GM21390 (cell line): ENCODE results near the gene TEX10.
"Not testable (repeated sequence)": the region's sequence is repeated elsewhere in the genome, so short reads cannot be mapped to it uniquely, and the experiment has no call there.

Experiments
- ATAC-seq: cut with Tn5 transposase; IDR thresholded peaks from one replicate; pipeline ENCODE4 v1.9.1; 2021; ENCODE audit not compliant: unreplicated experiment

TEX10 gene

DNA sequence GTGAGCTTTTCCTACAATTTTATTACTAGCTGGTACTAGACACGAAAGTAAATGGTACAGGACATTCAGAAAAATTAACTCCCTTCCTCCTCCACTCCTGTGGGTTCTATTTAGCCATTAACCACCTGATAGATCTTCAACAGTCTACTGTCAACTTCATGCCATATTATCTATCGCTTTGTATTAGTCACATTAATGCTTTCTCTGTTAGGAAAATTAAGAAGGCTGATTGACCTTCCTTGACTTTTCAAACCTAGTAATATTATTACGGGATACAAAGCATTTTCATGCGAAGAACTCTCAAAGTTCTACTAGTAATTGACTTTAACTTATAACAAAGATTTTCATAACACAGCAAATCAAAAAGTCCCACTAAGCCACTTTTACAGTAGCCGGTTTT is 1.2 kb downstream of the TEX10 start:
- no peak for ATAC-seq

DNA sequence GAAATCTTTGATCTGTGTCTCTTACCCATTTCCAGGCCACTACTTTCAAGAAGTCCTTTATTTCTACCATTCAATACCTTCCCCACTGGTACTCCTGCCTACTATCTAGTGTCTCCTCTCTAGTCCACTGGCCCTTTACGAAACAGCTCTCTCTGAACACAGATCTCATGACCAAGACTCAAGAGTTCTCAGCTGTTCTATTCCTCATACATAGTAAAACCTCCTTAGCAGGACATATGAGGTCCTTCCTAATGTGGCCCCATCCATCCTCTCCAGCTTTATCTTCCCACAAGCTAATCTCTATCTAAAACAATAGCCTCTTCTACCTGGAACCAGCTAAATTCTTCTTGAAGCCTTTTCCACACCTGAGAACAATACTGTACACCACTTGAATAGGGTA is 2.6 kb downstream of the TEX10 start:
- no peak for ATAC-seq

DNA sequence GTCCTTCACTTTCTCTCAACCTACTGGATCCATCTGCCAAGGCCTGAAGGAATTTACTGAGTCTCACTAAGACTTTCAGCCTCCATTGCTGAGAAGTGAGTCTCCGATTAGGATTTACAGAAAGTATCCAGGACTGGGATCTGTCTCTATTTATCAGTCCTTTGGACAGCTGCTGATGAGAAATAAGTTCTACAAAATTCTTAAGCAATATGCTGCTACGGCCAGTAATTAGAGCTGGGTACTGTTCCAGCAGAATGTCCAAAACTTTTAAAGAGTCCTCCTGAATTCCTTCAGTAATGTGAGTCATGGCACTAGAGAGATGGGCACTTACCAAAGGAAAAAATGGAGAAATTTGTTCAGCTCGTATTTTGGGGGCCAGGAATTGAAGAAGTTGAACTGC is 5.9 kb downstream of the TEX10 start:
- ATAC-seq: no peak

DNA sequence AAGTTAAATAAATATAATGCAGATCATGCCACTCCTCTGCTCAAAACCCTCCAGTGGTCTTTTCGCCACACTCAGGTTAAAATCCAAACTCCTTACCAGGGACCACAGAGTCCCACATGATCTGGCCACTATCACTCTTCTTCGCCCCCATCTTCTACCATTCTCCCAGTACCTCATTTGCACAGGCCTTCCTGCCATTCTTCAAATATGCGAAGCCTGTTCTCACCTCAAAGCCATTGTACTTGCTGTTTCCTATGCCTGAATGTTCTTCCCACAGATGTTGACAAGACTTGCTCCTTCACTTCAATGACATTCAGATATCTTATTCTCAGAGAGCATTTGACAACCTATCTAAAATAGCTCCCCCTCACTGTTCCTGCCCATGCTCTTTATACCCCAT is 10.9 kb downstream of the TEX10 start:
- ATAC-seq: no peak

DNA sequence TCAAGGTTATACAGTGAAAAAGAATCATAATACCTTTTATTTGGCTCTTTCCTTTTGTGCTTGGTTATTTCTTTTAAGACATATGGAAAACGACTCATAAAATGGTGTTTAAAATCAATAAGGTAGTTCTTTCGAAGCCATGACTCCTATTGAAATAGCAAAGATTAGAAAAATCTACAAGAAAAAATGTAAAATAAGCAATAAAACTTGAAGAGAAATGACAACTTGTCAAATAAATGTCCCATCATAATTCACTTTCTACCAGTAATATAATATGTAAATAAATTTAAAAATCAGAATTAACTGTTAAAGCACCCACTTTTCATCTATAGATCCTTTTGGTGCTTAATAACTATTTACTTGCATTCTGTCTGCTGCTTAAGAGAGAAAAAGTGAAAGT is 12.5 kb downstream of the TEX10 start:
- ATAC-seq: no peak

DNA sequence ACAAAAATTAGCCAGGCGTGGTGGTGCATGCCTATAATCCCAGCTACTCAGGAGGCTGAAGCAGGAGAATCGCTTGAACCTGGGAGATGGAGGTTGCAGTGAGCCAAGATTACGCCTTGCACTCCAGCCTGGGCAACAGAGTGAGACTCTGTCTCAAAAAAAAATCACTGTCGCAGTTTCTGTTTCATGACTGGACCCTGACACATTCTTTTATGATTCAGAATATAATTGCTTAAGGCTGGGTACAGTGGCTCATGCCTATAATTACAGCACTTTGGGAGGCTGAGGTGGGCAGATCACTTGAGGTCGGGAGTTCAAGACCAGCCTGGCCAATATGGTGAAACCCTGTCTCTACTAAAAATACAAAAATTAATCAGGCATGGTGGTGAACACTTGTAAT is 14.0 kb downstream of the TEX10 start:
- not testable (repeated sequence) for ATAC-seq

DNA sequence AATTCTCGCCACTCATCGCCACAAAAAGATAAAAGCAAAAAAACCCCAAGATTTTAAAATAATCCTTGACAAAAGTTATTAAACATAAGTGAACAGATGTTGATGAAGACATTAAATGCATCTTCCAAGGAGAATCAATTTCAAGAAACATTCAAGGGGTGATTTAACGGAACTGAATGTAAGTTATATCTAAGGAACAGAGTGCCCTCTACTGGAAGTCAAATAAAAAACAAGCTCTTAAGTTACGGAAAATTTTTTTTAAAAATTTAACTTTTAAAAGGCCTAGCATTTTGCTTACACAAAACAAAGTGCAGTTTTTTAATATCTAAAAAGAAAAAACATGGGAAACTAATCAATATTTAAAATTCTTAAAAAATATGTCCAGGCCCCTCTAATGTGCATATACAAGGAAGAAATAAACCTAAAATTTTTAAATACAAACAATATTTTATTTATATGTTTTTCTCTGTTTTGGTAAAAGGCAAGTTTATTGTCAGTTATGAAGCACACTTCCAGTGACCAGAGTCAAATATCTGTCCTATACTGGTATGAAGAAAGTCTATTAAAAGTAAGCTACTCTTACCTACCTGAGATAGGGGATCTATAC is 28.0 kb downstream of the TEX10 start:
- ATAC-seq: no peak

DNA sequence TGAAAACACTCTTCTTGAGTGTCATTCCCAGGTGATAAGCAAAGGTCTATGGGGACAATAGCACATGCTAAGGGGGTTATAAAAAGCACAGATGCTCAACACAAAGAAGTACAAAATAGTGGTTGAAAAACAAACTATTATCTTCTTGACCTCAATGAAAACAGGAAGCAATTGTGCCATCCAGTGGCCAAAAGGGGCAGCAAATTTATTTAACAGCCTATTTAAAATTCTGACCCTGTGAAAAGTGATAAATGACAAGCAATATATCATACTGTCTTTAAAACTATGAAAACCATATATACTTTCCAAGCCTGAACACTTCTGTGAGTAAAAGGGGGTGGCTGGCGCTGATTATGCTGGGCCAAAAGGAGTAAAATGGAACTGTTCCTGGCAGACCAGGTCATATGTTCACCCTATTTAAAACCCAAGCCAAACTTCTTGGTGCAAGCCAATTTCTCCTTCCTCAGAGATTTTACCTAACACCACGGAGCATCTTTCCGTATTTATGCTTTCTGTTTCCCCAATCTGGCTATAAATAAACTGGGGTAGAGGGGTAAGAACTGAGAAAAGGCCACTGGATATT is 29.7 kb downstream of the TEX10 start:
- ATAC-seq: no peak

DNA sequence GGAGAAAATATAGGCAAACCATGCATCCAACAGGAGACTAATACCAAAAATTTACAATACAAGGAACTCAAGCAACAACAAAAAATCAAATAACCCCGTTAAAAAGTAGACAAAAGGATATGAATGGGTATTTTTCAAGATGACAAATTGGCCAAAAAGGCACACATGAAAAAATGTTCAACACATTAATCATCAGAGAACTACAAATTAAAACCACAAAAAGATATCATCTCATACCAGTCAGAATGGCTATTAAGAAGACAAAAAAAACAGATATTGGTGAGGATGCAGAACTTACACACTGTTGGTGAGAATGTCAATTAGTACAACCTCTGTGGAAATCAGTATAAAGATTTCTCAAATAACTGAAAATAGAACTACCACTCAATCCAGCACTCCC is 35.0 kb downstream of the TEX10 start:
- no peak for ATAC-seq

DNA sequence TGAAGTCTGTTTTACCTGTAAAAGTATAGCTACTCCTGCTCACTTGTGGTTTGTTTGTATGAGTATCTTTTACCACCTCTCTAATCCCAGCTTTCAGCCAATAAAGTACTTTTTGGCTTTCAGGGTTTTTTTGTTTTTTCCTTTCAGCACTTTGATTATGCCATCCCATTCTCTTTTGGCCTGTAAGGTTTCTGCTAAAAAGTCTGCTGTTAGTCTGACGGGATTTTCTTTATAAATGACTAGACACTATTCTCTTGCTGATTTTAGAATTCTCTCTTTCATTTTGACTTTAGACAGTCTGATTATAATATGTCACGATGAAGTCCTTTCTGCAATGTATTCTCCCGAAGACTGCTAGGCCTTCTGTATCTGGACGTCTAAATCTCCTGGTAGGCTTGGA is 37.2 kb downstream of the TEX10 start:
- no peak for ATAC-seq

DNA sequence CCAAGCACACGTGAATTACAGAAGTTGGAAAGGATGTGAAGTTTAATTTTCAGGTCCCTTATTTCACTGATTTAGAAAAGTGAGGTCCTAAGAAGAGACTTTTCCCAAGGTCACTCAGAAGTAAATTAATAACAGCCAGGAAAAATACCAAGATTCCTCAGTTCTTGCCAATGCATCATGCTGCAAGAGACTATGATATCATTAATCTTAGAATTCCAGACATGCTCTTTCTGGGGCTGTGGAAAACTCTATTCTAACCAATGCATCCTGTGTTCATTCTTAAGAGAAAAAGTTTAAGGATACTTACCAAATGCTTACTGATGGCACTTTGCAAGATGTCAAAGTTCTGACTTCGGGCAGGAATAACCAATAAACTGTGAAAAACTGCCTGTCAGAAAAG is 42.8 kb downstream of the TEX10 start:
- no peak for ATAC-seq

DNA sequence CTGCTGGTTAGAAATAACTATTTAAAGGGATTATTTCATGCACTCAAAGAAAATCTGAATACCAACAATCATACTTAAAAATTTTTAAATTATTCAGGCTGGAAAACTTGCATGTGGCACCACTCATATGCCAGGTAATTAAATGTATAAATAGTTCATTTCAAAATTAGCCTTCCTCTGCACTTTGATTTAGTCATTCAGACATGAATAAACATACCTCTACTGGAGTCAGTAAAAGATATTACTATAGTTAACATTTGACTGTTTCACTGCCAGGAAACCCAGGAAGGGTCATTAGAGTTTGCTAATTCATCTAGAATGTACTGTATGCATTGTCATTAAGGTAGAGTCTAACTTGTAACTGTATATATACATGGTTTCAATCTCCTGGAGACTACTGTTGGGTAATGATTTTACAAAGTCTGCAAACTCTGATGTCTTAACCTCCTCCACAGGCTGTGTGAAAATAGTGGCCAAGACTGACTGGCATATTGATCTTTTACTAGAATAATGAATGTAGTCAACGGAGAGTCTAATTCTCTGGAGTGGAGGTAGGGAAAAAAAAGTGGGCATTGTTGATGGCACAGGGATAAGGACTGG is 43.7 kb downstream of the TEX10 start:
- no peak for ATAC-seq

DNA sequence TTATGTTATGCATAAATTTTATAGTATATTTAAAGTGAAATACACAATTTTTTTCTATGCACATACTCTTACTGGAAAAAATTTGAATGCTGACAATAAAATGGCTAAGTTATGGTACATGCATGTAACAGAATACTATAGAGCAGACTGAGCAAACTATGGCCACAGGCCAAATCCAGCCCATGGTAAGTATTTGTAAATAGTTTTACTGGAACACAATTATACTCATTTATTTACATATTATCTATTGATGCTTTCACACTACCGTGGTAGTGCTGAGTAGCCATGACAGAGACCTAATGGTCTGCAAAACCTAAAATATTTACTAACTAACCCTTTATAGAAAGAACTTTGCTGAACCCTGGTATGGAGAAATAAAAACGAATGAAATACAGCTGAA is 45.7 kb downstream of the TEX10 start:
- no peak for ATAC-seq

DNA sequence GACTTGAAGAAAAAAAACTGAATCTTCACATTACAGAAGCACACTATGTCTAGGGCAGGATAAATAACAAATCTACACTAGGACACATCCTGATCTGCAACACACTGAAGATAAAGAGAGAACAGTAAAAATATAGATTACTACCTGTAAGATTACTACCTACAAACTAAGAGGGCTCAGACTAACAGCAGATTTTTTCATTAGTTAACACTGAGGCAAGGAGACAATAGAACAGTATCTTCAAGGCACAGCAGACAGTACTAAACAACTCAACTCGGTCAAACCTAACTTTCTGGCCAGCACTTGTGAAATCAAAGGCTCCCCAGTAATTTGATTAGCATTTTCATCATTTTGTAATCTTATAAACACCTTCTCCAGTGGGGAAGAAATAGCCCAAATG is 46.5 kb downstream of the TEX10 start:
- ATAC-seq: no peak

DNA sequence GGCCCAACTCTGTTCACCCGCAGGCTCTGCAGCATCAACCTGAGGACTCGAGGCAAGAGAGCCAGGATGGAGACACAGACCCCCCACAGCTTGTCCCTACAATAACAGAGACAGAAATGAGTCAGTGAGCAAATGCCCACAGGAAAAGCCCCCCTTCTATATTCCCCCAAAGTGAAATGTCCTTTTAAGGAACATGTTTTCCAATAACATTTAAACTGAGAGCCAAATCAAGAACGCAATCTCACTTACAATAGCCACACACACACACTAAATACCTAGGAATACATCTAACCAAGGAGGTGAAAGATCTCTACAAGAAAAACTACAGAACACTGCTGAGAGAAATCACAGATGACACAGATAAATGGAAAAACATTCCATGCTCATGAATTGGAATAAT is 49.0 kb downstream of the TEX10 start:
- no peak for ATAC-seq

DNA sequence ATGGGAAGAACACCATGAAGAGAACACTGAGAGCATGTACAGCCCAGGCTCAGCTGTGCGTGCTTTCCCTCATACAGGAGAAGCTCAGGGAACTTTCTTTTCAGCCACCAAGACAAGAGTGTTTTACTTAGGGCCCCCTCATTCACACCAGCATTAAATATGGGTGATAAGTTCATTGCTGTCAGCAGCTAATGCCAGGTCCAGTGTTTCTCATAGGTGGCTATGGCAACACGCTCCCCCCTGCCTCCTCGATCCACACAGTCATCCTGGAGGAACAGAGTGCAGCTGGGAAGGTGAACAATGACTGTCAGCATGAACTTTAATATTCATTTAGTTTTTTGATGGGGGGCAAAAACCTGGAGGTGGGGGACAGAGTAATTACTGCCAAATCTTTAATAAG is 54.4 kb downstream of the TEX10 start:
- ATAC-seq: no peak

DNA sequence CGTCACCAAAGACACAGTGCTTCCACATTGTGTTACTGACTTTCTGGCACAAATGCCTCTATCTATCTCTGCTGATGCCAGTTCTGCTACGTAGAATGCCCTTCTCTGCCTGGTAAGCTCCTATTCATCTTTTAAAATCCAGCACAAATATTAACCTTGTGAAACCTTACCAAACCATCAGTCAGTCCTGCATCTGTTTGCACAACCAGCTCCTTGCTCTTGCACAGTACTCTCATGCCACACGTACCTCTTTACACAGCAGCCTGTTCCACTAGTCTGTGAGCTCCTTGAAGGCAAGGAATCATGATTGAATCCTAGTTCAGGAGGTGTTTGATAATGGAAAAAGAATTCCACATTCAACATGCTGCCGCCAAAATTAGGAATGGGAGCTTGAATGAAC is 56.3 kb downstream of the TEX10 start:
- ATAC-seq: no peak

DNA sequence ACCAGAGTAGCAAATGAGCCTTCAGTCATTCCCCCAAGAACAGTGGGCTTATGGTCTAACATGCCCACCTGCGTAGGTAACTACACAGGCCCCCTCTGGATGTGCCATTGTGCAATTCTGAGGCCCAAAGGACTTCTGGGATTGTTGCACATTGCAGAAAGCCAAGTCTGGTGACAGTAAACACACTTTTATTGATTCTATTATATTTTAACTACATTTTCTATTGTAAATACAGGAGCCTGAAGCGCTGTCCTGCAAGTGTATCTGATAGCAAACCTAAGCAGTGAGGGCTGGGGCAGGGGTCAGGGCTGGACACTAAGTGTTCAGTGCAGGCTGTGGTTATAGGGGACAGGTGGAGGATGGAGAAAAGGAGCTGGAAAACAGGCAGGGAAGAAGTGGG is 57.5 kb downstream of the TEX10 start:
- ATAC-seq: no peak

DNA sequence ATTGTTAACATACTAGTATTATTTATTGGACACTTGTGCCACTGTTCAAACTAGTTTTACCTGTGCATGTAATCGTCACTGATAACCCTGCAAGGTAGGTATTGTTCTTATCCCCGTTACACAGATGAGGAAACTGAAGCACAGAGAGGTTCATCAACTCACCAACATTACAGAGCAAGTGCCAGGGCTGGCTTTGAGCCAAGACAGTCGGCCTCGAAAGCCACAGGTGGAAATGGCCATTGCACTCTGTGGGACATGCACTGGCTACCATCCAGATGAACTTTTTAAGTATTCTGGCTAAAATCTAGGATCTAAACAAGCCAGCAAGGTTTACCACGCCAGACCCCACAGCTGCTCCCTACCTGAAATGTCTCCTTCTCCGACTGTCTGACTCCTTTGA is 57.9 kb downstream of the TEX10 start:
- no peak for ATAC-seq

DNA sequence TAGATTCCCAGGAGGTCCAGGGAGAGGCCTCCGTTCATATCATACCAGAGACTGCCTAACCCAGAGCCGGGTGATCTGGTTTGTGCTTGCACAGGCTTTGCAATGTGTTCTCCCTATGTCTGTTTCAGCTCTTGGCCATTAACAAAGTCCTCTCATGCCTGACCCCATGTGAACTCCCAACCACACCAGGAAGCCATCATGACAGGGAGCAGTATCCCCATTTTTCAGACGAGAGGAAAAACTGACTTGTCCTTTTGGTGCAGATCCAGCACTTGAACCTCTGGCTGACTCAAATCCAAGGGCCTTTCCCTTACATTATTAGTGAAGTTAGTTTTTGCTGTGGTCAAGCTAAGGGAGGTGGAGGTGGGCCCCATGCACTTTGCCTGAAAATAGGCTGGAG is 58.4 kb downstream of the TEX10 start:
- ATAC-seq: no peak

DNA sequence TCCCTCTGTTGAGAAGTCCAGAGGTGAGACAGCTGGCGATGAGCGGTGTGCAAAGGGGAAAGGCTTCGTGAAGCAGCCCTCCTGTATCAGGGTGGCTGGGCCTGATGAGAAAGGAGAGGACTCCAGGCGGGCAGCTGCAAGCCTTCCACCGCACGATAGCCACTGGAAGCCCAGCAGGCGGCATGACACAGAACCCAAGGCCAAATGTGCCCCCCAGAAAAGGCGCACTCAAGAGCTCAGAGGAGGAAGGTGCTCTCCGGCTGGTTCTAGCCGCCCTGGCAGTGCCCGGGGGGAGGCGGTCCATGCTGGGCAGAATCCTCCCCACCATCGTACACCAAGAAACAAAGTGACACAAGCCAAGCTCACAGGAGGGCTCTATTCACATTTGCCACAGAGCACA is 60.3 kb downstream of the TEX10 start:
- ATAC-seq: no peak

DNA sequence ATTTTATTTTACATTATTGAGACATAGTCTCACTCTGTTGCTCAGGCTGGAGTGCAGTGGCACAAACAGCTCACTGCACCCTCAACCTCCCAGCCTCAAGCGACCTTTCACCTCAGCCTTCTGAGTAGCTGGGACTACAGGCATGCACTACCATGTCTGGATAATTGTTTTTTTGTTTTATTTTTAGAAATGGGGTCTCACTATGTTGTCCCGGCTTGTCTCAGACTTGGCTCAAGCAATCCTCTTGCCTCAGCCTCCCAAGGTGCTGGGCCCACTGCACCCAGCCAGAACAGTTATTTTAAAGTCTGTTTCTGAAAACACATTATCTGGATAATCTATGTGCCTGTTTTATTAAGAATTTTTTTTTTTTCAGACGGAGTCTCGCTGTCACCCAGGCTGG is 62.0 kb downstream of the TEX10 start:
- ATAC-seq: no peak

DNA sequence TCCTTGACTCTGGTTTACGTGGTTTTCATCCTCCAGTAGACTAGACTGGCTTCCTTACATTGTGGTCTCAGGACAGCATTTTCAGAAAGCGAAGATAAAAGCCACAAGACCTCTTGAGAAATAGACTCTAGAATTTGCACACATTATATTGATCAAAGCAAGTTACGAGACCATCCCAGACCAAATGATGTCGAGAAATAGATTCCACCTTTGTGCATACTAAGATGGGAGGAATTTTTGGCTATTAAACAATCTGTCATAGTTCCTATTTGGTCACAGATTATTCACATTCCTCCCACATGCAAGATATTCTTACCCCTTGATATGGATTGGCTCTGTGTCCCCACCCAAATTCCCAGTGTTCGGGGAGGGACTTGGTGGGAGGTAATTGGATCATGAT is 65.6 kb downstream of the TEX10 start:
- no peak for ATAC-seq
